Kidney (tissue), 14 donors: ENCODE results near the gene HOXD3. TPM values are rescaled to one million over a fixed set of nuclear protein-coding genes. Genes with fewer than 3 reads are reported as not detected.

Experiments used
- DNase-seq, 5 donors: peaks; one replicate each; pipeline ENCODE4 v3.0.0-alpha.2; 2013 to 2020
- FAIRE-seq: peaks from 2 replicates; lab custom pipeline; 2012; peaks lifted over from hg19 to GRCh38; lab: Jason Lieb, UNC
- H3K27ac ChIP-seq, 2 donors: one replicate each; pipeline ENCODE4 v1.7.0; 2013; ENCODE audit warnings: low read depth in 2 of 2, low read length in 2 of 2, inconsistent platforms in 1 of 2
- H3K27me3 ChIP-seq: one replicate; pipeline ENCODE4 v1.7.1; 2013; ENCODE audit warnings: low read length, inconsistent platforms; ENCODE audit not compliant: control insufficient read depth, insufficient read depth
- H3K36me3 ChIP-seq, 3 donors: one replicate each; pipeline versions ENCODE4 v1.7.0 to v1.7.1; 2013; ENCODE audit warnings: low read length in 3 of 3, control low read depth in 1 of 3, inconsistent platforms in 1 of 3; ENCODE audit not compliant: insufficient read depth in 3 of 3, control insufficient read depth in 2 of 3
- H3K4me1 ChIP-seq, 3 donors: one replicate each; pipeline versions ENCODE4 v1.7.0 to v1.7.1; 2013; ENCODE audit warnings: low read length in 3 of 3, inconsistent platforms in 1 of 3, low read depth in 1 of 3; ENCODE audit not compliant: control insufficient read depth in 2 of 3, insufficient read depth in 2 of 3
- H3K4me3 ChIP-seq, 3 donors: one replicate each; pipeline versions ENCODE4 v1.7.0 to v1.8.1; 2013; ENCODE audit warnings: low read length in 3 of 3, control low read depth in 1 of 3, inconsistent platforms in 1 of 3
- H3K9ac ChIP-seq, 3 donors: one replicate each; pipeline versions ENCODE4 v1.7.0 to v1.7.1; 2013; ENCODE audit warnings: low read length in 3 of 3, control low read depth in 1 of 3, inconsistent platforms in 1 of 3
- H3K9me3 ChIP-seq, 3 donors: one replicate each; pipeline versions ENCODE4 v1.7.0 to v1.7.1; 2013; ENCODE audit warnings: low read length in 3 of 3, control low read depth in 1 of 3, inconsistent platforms in 1 of 3; ENCODE audit not compliant: control insufficient read depth in 2 of 3, insufficient read depth in 1 of 3
- intact Hi-C: fragments of 100-400 bp; cut with DNase I; formaldehyde crosslinking; loops from one replicate; pipeline ENCODE4 v1.11.1; 2022
- polyA plus RNA-seq: library from polyadenylated mRNA; stranded (reverse); fragments of 350-450 nt; fragmentation: Illumina TruSeq; extraction: RNeasy Lipid Tissue Mini Kit (QIAGEN cat#74804); gene quantifications from one replicate; pipeline ENCODE4 v1.2.3, GENCODE V29; 2014; ENCODE audit warnings: low read depth, low replicate concordance; ENCODE audit not compliant: insufficient read depth
- total RNA-seq: library from RNA; stranded (reverse); fragmentation: NEBNext Ultra II Directional; extraction: Animal tissue kit (Norgen Biotek cat#: 25700); gene quantifications from one replicate; pipeline ENCODE4 v1.2.1, GENCODE V29; 2021
- TF ChIP-seq, protein P1 (sequence below): IDR thresholded peaks from 3 replicates; pipeline ENCODE4 v1.5.1; 2012; ENCODE audit warnings: mild to moderate bottlenecking, moderate library complexity, borderline replicate concordance; ENCODE audit not compliant: insufficient read depth; ENCODE audit errors: extremely low read depth
- donor health status: control.
- donor health status: control.
- donor health status: control.
- donor health status: control.
- donor health status: control.
- donor health status: DM: yes; HTN: yes; CAD: no.
- donor health status: Normal renal cell carcinoma (clear cell type).

Gene HOXD3
- total and polyA plus RNA-seq, 2 donors from 2014 or later, result 16.9 to 29.3 TPM

DNA sequence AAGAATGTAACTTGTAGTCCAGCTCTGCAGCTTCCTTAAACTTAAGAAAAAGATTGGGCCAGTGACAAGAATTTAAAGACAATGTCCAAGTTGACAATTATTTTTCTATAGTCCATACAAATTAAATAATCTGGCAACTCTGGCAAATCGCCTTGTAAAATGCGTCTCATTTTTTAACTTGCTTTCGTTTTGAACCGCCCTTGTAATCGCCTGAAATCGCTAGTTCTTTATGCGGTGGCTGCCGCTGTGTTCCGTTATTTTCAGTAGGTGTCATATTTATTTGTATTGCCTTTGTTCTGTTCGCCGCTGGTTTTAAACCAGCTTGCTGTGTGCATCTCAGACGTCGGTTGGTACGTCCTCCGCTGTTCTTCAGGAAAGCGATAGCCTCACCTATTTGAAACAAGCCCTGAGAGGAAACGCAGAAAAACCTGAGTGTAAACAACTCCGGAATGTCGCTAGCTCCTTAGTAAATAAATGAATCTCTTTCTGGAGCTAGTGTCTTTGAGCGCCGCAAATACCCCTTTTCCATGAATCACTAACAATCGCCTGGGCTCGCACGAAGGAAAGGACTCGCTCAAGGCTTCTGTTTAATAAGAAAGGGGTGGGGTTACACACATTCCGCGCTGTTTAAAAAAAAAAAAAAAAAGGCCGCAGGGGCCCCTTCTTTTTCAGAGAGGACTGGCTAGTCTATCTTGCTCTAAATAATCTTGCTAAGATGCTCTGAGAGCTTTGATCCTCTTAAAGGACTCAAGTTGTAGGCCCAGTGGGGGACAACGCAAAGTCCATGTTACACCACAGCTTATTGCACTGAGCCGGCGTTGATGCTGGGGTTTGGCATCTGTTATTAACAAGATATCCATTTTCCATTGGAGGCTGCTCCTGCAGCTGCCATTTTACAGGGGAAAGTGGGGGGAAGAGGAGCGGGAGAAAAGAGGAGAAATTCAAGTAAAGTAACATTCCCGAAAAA, 24.6 kb upstream of the HOXD3 start:
- TF ChIP-seq, protein P1, sequence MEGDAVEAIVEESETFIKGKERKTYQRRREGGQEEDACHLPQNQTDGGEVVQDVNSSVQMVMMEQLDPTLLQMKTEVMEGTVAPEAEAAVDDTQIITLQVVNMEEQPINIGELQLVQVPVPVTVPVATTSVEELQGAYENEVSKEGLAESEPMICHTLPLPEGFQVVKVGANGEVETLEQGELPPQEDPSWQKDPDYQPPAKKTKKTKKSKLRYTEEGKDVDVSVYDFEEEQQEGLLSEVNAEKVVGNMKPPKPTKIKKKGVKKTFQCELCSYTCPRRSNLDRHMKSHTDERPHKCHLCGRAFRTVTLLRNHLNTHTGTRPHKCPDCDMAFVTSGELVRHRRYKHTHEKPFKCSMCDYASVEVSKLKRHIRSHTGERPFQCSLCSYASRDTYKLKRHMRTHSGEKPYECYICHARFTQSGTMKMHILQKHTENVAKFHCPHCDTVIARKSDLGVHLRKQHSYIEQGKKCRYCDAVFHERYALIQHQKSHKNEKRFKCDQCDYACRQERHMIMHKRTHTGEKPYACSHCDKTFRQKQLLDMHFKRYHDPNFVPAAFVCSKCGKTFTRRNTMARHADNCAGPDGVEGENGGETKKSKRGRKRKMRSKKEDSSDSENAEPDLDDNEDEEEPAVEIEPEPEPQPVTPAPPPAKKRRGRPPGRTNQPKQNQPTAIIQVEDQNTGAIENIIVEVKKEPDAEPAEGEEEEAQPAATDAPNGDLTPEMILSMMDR, result no peak
- peak in 3 of 5 donors; percentile 43 to 69 (median 54) for DNase-seq
- intact Hi-C loops, result no loop called here
- H3K27ac ChIP-seq, result peak overlapping the region; percentile 85 to 97
- H3K9ac ChIP-seq, result peak overlapping the region; percentile 75 to 96 (median 95)
- H3K4me3 ChIP-seq, result peak overlapping the region; percentile 67 to 85 (median 81)
- H3K27me3 ChIP-seq, result no peaks in the 10 kb centered on the region
- FAIRE-seq, result no peak
- H3K36me3 ChIP-seq, result no peaks in the 10 kb centered on the region
- H3K9me3 ChIP-seq, result no peaks in the 10 kb centered on the region
- H3K4me1 ChIP-seq, result peaks cover 5 to 12% (median 7%) of the 10 kb centered on the region in 3 donors

DNA sequence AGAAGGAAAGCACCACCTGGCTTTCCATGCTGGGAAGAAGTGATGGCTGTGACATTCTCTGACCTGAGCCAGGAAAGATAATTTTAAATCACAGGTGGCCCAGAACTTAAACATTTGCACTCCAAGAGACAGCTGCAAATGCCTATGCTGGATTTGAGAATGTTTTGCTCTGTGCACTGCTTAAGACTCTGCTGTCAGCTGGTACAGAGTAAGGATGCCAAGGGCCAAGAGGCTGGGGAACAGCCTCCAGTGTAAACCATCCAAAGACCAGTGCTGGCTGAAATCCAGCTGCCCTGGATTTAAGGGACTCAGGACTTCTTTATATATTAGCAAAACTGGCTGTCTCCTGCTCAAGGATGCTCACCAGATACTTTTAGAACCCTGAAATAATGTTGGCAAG, 23.7 kb upstream of the HOXD3 start:
- Histone ChIP-seq H3K4me1 (peaks cover 3 to 12% (median 7%) of the 10 kb centered on the region in 3 donors), H3K27ac (peak overlapping the region; percentile 85 to 97), H3K9ac (peak overlapping the region; percentile 63 to 96 (median 95)), H3K36me3 (no peaks in the 10 kb centered on the region), H3K4me3 (peak overlapping the region in 2 of 3 donors; percentile 81 to 85), H3K27me3 (no peaks in the 10 kb centered on the region), H3K9me3 (no peaks in the 10 kb centered on the region)
- TF ChIP-seq, protein P1, result no peak
- intact Hi-C loops, result no loop called here
- FAIRE-seq (no peak), DNase-seq (peak in 1 of 5 donors; percentile 45)

DNA sequence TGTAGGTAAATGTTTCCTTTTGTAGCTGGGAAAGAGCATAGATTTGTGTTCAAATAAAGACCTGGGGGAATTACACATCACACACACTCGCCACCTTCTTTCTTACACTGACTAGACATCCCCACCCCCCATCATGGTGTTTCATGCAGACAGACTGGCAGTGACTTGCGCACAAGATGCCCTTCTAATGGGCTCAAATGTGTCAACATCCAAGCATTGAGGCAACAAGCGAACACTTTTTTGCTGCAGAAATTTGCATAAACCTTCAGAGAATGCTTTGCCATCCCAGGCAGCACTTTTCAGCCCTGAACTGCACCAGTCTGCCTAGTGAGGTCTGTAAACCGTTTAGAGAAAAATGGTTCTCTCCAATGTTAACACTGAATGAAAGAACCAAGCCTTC, 23.1 kb upstream of the HOXD3 start:
- no peaks in the 10 kb centered on the region for H3K9me3 ChIP-seq
- peak overlapping the region in 1 of 3 donors; percentile 85 for H3K4me3 ChIP-seq
- H3K9ac ChIP-seq, result peak overlapping the region in 2 of 3 donors; percentile 95 to 96
- FAIRE-seq (no peak), DNase-seq (peak in 1 of 5 donors; percentile 54)
- no peaks in the 10 kb centered on the region for H3K27me3 ChIP-seq
- H3K36me3 ChIP-seq, result no peaks in the 10 kb centered on the region
- H3K4me1 ChIP-seq, result peaks cover 3 to 12% (median 7%) of the 10 kb centered on the region in 3 donors
- H3K27ac ChIP-seq, result peak overlapping the region; percentile 94 to 97
- intact Hi-C loops, result no loop called here
- TF ChIP-seq, protein P1, result no peak
